22Rv1 (cell line): Measurements from ENCODE around the gene OXA1L.

Experiments used
- ZFX ChIP-seq: fragments of 450-650 bp; IDR thresholded peaks from 2 replicates; pipeline ENCODE4 v1.6.1; 2017; ENCODE audit warnings: antibody characterized with exemption, borderline replicate concordance
- TF ChIP-seq, protein P1 (sequence below): fragments of 450-650 bp; IDR thresholded peaks from 2 replicates; pipeline ENCODE4 v1.5.1; 2017; ENCODE audit warnings: mild to moderate bottlenecking

DNA sequence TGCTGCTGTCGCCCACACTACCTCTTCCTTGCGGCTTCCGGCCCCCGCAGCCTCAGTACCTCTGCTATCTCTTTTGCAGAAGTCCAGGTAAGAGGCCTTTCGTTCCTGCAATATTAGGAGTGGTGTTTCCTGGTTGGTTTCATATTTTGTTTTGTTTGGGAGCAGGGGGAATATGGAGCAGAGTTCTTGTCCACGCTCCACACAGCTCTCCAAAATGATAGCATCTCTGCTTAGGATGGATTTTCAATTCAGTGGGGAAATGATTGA, 768 bp downstream of the OXA1L start:
- TF ChIP-seq, protein P1, sequence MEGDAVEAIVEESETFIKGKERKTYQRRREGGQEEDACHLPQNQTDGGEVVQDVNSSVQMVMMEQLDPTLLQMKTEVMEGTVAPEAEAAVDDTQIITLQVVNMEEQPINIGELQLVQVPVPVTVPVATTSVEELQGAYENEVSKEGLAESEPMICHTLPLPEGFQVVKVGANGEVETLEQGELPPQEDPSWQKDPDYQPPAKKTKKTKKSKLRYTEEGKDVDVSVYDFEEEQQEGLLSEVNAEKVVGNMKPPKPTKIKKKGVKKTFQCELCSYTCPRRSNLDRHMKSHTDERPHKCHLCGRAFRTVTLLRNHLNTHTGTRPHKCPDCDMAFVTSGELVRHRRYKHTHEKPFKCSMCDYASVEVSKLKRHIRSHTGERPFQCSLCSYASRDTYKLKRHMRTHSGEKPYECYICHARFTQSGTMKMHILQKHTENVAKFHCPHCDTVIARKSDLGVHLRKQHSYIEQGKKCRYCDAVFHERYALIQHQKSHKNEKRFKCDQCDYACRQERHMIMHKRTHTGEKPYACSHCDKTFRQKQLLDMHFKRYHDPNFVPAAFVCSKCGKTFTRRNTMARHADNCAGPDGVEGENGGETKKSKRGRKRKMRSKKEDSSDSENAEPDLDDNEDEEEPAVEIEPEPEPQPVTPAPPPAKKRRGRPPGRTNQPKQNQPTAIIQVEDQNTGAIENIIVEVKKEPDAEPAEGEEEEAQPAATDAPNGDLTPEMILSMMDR, result no peak
- TF ChIP-seq ZFX, result no peak
